ENCODE measurements around the gene TMEM191C.
"Not testable (repeated sequence)": the region's sequence is repeated elsewhere in the genome, so short reads cannot be mapped to it uniquely, and the experiment has no call there.

DNA sequence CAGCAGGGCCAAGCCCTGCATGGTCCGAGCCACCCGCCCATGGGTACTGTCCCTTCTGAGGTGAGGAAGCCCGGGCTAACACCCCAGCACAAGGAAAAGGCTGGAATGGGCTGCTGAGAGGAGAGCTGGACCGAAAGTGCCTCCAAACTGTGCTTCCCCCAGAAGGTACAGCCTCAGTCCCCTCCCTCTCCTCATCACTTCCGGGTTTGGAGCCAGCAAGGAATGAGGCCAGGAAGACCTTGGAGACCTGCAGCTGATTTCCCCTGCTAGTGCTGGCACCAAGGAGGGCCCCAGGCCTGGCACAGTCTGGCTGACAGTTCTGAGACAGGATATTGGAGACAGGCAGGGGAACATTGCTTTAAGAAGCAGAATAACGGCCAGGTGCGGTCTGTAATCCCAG is 31.3 kb downstream of the TMEM191C start:
- TF ChIP-seq CTCF, POLR2A (IDR thresholded peaks at IDR 0.05): not testable (repeated sequence)
